ENCODE measurements around the gene DCDC2B.

The DCDC2B gene

DNA sequence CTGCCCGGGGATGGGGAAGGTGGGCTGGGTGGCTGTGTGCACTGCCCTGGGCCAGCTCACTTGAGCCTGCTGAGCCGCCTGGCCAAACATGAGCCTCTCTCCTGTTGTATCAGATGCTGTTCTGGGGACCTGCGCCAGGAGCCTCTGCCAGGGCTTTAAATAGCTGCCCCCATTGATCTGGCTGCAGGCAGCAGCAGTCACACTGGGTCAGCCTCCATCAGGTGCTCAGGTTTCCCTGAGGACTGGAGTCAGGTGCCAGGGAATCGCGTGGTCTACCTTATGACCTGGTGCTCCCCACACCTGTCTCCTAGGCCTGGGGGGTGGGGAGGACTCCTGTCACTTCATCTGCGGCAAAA is 9.2 kb upstream of the DCDC2B start:
- TF ChIP-seq, protein P1, sequence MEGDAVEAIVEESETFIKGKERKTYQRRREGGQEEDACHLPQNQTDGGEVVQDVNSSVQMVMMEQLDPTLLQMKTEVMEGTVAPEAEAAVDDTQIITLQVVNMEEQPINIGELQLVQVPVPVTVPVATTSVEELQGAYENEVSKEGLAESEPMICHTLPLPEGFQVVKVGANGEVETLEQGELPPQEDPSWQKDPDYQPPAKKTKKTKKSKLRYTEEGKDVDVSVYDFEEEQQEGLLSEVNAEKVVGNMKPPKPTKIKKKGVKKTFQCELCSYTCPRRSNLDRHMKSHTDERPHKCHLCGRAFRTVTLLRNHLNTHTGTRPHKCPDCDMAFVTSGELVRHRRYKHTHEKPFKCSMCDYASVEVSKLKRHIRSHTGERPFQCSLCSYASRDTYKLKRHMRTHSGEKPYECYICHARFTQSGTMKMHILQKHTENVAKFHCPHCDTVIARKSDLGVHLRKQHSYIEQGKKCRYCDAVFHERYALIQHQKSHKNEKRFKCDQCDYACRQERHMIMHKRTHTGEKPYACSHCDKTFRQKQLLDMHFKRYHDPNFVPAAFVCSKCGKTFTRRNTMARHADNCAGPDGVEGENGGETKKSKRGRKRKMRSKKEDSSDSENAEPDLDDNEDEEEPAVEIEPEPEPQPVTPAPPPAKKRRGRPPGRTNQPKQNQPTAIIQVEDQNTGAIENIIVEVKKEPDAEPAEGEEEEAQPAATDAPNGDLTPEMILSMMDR (conservative IDR thresholded peaks at IDR 0.05; ENCODE audit: control insufficient read depth, insufficient read depth, low read depth, low read length), result no peak
- DNase-seq (ENCODE audit: low read depth), result no peak
- no peak overlapping the region for H3K4me3 ChIP-seq (ENCODE audit: control insufficient read depth, low read depth, low read length)

GRCh38 chr1:32200226-32201010 is 8.5 kb upstream of the DCDC2B start, which contains the start of gene CCDC28B:
Gene CCDC28B, plus strand, starts transcription at chr1:32200595. Its CDS starts 1,341 bp downstream, at chr1:32201936.
- DNase-seq (ENCODE audit: low read depth), result peak; percentile 88
- peak within 1 kb of the TSS; percentile 71 for H3K4me3 ChIP-seq (ENCODE audit: control insufficient read depth, low read depth, low read length)
- TF ChIP-seq, protein P1 (conservative IDR thresholded peaks at IDR 0.05; ENCODE audit: control insufficient read depth, insufficient read depth, low read depth, low read length), result no peak

- DNase-seq (ENCODE audit: low read depth), result peak; percentile 51
- TF ChIP-seq, protein P1 (conservative IDR thresholded peaks at IDR 0.05; ENCODE audit: control insufficient read depth, insufficient read depth, low read depth, low read length), result no peak
- H3K4me3 ChIP-seq (ENCODE audit: control insufficient read depth, low read depth, low read length), result peak overlapping the region; percentile 71
Measured at GRCh38 chr1:32201011-32201855, 7.7 kb upstream of the DCDC2B start.

GRCh38 chr1:32204943-32205361 is 3.9 kb upstream of the DCDC2B start:
- DNase-seq (ENCODE audit: low read depth), result no peak
- H3K4me3 ChIP-seq (ENCODE audit: control insufficient read depth, low read depth, low read length), result peak overlapping the region; percentile 83
- TF ChIP-seq, protein P1 (conservative IDR thresholded peaks at IDR 0.05; ENCODE audit: control insufficient read depth, insufficient read depth, low read depth, low read length), result no peak

DNA sequence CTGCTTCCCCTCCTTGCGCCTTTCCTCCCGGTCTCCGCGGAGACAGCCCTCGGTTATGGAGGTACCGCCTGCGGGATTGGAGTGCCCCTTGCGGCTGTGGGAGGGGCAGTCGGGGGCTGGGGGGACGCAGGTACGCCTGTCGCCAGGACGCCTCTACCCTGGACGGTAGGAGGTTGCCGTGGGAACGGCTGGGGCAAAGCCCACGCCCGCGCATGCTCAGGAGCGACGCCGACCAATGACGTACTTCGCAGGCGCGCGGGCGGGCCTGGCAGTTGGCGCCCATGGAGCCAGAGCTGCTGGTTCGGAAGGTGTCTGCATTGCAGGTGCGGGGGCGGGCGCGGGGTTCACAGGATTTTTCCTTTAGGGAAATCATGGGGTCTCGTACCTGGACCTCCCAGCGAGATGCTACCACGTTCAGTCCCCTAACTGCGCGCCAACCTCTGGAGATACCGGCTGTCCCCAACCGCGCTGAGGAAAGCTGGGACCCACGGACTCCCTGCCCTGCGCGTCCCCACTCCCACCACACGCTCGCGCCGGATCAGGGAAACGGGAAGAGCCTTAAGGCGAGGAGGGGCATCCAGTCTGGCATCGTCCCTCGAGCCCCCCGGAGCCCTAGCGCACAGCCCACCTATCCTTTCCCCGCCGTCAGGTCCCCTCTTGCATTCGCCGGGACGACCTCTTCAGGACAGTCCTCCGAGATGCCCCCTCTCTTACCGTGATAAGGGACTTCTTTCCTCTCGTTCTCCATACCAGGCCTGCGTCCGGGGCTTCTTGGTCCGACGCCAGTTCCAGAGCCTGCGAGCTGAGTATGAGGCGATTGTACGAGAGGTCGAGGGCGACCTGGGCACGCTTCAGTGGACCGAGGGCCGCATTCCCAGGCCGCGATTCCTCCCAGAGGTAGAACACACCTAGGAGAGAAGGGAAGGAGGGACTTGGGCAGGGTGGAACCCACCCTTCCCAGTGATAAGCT is 3.2 kb upstream of the DCDC2B start, which contains the start of gene IQCC:
Gene IQCC (plus strand): TSS at position 271 of the 970 bp plus-strand sequence. CDS start 11 bp downstream, at position 282.
- TF ChIP-seq, protein P1 (conservative IDR thresholded peaks at IDR 0.05; ENCODE audit: control insufficient read depth, insufficient read depth, low read depth, low read length), result no peak
- H3K4me3 ChIP-seq (ENCODE audit: control insufficient read depth, low read depth, low read length), result peak within 1 kb of the TSS; percentile 83
- DNase-seq (ENCODE audit: low read depth), result peak; percentile 74

GRCh38 chr1:32208469-32208868 is 420 bp upstream of the DCDC2B start:
- DNase-seq (ENCODE audit: low read depth), result no peak
- H3K4me3 ChIP-seq (ENCODE audit: control insufficient read depth, low read depth, low read length), result no peak overlapping the region
- TF ChIP-seq, protein P1 (conservative IDR thresholded peaks at IDR 0.05; ENCODE audit: control insufficient read depth, insufficient read depth, low read depth, low read length), result no peak

Measured in fibroblast of mammary gland (primary cell).